GM21825 (cell line): Measurements from ENCODE around the gene SLC13A4.
"Not testable (repeated sequence)": the region's sequence is repeated elsewhere in the genome, so short reads cannot be mapped to it uniquely, and the experiment has no call there.

Source experiments
- ATAC-seq: cut with Tn5 transposase; IDR thresholded peaks from one replicate; pipeline ENCODE4 v1.9.1; 2021; ENCODE audit warnings: mild to moderate bottlenecking, moderate library complexity; ENCODE audit not compliant: unreplicated experiment

Gene SLC13A4

GRCh38 chr7:135753616-135754413 is 25.8 kb upstream of the SLC13A4 start:
- no peak for ATAC-seq

DNA sequence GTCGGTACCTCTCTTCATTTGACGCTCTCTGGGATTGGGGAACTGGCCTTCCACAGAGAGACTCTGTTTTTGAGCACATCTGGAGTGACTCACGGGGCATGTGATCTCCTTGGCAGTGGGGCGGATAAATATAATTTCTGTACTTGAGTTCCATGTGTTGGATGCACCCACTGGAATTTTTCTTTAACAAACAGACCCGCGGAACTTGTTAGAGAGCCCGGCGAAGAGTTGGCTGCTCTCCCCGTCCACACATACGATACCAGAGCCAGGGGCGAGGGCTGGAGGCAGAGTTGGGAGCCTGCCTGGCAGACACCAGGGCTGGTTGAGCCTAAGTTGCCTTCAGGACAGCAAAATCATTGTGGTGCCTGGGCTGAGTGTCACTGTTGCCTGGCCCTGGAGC is 20.8 kb upstream of the SLC13A4 start, which contains the start of gene FAM180A:
FAM180A (minus strand) TSS at position 44 of the 400 bp plus-strand sequence. CDS start 233 bp downstream, outside the sequence.
- ATAC-seq = no peak

DNA sequence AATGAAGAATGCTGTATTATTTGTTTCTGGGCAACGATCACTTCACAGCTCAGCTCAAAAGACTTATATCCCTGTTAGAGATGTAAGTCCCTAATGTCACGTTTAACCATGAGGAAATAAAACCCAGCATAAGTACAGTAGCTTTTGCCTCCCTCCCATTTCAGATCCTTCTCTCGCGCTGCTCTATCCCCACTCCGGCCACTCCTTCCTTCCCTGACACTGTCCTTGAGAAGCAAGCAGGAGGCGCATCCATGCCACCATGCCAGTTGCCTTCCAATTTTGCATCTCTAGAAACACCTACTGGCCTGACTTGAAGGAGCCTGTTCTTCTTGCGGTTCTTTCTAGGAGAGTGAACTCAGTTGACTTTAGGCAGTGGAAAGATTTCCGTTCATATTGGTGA is 19.4 kb upstream of the SLC13A4 start:
- ATAC-seq = no peak

DNA sequence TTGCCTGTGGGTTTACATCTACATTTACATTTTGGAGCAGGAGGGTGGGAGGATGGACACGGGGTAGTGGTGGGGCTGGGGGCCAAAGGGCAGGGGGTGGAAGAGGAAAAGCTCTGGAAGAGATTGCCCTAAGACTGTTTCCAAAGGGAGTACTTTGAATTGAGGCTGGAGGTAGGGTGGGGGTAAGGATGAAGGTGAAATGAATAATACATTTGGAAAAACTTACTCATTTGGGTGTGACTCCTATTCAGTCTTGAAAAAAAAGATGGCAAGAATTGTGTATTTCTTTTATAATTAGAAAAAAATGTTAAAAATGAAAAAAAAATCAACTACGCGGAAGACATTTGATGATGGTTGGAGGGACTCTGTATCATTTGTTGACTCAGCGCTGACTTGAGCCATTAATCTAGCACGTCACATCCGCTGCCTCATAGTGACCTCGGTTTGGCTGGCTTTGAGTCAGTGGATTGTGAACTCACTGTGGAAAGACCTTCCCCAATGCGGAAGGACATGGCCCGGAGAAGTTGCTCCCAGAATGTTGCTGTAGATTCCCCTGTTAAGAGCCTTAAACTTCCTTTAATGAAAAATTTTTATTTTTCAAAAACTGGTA is 17.8 kb upstream of the SLC13A4 start:
- ATAC-seq = no peak

- no peak for ATAC-seq
Measured at GRCh38 chr7:135744938-135745702, 17.1 kb upstream of the SLC13A4 start.

DNA sequence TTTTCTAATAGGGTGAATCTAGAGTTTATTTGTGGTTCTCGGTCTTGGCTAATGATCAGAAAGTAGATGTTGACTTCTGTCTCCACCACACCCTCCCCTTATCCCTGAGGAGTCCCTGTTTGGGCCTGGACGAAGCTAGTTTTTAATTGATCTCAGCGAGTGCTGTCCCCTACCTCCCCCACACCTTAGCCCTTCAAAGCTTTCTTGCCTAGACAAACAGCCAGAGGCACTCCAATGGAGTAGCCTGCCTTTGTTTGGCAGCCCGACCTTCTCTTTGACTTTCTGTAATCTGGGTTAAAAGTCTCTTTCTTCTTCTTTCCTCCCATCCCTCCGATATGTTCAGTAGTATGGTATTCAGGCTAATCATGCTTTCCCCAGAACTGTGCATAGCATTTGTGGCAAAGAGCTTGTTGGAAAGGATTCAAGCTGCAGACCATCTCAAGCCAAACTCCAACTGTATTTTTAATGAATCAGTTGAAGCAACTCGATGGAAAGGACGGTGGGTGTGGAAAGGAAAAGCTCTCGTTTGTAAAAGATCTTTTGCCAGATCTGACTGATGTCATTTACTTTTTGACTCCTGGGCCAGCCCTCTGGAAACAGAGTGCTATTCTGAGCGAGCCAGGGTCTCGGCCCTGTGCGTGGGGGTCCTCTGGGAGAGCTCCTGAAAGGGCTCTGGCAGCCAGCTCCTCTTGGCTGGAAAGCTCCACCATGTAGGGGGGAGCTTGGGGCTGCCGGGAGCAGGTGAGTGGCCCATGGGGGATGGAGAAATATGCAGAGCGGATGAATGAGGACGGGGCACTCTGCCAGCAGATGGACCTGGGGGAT is 16.1 kb upstream of the SLC13A4 start:
- no peak for ATAC-seq

- ATAC-seq = no peak
Measured at GRCh38 chr7:135742371-135742770, 14.4 kb upstream of the SLC13A4 start.

GRCh38 chr7:135741905-135742304 is 13.9 kb upstream of the SLC13A4 start:
- ATAC-seq = no peak

DNA sequence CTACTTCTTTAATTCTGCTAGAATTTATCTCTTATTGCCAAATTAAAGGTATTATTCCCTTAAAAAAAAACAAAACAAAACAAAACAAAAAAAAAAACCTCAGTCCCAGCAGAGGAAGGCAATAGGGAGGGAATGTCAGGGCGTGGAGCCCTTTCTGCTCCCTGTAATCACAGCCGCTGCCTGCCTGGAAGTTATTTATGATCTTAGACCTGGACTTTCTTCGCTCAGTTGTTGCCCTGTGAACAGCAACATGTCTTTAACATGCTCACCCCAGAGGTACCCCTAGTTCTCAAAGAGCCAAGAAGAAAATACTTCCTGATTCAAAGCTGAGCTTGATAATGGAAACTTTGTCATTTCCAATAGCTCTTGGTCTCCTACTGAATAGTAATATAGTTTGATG is 12.9 kb upstream of the SLC13A4 start:
- ATAC-seq = no peak

DNA sequence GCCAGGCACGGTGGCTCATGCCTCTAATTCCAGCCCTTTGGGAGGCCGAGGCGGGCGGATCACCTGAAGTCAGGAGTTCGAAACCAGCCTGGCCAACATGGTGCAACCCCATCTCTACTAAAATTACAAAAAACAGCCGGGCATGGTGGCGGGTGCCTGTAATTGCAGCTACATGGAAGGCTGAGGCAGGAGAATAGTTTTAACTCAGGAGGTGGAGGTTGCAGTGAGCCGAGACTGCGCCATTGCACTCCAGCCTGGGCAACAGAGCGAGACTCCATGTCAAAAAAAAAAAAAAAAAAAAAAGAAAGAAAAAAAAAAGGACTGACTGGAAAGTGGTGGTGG is 9.3 kb upstream of the SLC13A4 start:
- not testable (repeated sequence) for ATAC-seq

- ATAC-seq = no peak
Measured at GRCh38 chr7:135736586-135737305, 8.8 kb upstream of the SLC13A4 start.

DNA sequence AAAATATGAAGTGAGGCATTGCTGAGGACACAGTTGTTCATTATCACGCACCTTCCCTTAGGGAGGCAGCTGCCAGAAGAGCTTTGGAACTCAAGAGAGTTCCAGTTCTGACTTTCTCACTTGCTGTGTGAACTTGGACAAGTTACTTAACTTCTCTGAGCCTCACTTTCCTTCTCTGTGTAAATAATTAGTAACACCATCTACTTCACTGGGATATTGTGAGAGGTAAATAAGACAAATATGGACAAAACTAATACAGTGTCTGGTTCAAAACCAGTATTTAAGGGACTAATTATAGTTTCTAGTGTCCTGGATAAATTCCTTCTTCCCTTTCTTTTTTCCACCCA is 6.3 kb upstream of the SLC13A4 start:
- no peak for ATAC-seq

DNA sequence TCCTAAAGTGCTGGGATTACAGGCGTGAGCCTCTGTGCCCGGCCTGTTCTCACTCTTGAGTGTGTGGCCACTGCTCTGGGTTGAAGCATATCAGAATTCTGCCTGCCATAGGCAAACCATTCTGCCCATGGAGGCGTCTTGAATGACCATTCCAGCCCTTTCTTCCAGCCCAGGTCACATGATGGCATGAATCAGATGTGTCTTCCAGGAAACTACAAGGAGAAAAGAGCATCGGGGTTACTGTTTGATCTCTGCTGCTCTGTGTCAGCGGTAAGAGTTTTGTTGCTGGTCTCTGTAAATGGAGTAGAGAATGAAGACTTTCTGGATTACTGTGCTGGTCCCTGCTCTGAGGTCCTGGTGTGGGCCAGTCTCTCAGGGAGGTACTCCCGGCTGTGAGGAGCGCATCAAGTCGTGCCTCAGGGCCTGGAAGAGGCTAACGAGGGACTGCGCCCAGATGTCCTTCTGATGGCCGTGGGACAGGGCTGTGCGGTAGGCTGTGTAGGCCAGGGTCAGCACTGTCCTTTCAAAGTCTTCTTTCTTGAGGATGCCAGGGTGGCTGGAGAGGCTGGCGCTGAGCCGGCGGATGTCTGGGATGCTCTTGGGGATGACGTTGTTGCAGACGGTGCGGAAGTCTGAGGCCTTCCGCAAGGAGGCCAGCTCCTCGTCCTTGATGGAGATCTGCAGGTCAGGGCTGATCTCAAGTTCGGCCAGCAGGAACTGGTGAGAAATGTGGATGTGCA is 5.8 kb upstream of the SLC13A4 start:
- ATAC-seq = no peak

DNA sequence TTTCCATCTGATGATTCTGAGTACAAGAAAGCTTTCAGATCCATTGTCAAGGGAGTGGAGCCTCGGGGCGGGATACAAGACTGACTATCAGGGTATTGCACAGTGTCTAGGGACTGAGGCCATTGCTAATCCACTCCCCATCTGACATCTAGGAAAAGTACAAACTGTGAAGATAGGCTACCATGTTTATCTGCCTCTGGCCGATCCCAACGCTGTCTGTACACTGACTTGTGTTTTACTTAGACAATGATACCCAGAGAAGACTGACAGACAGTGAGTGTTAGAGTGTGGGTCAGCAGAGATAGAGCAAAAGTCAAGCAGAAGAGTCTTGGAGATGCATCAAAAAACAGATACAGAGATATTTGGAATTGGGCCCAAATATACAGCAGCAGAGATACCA is 3.1 kb upstream of the SLC13A4 start:
- ATAC-seq = no peak

DNA sequence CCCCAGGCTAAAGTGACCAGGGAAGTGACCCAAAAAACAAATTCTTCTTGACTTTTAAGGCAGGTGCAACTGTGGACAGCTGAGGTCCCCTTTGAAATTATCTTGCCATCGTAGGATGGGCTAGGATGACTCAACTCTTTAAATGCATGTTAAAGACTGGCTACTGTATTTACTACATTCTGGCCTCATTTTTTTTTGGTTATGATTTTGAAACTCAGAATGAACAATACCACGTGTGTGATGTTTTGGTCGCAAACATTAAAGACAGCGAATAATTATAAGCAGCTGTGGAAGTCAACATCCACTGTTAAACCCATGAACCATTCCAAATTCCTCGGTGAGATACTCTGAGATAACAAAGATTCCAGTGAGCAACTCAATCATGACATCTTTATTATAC is 1.2 kb upstream of the SLC13A4 start:
- no peak for ATAC-seq

- no peak for ATAC-seq
Measured at GRCh38 chr7:135726911-135727673, 894 bp downstream of the SLC13A4 start.

GRCh38 chr7:135726276-135726788 is 1.7 kb downstream of the SLC13A4 start:
- ATAC-seq = no peak

GRCh38 chr7:135723411-135723810 is 4.6 kb downstream of the SLC13A4 start:
- no peak for ATAC-seq
